ENCODE results near the gene PHOX2B. TPM values are rescaled to one million over a fixed set of nuclear protein-coding genes. Genes with fewer than 3 reads are reported as not detected.

Gene PHOX2B
- total RNA-seq, 2 donors from 2014 or later = not detected

DNA sequence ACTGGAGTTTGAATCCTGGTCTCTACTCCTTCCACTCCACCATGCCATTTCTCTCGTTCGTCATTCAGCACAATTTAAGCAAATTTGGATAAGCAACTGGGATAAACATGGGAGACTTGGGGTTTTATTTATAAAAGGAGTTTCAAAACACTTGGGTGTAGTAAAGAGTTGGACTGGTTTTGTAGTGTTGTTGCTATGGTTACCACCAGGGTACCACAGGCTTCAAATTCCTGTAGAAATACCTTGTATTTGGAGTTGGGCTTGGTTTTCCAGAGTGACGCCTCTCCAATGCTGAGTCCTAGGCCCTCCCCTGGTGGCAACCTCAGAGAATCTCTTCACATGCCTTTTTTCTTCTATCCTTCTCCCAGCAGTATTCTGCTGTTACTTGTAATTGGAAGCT, 27.9 kb upstream of the PHOX2B start:
- TF ChIP-seq, protein P1, sequence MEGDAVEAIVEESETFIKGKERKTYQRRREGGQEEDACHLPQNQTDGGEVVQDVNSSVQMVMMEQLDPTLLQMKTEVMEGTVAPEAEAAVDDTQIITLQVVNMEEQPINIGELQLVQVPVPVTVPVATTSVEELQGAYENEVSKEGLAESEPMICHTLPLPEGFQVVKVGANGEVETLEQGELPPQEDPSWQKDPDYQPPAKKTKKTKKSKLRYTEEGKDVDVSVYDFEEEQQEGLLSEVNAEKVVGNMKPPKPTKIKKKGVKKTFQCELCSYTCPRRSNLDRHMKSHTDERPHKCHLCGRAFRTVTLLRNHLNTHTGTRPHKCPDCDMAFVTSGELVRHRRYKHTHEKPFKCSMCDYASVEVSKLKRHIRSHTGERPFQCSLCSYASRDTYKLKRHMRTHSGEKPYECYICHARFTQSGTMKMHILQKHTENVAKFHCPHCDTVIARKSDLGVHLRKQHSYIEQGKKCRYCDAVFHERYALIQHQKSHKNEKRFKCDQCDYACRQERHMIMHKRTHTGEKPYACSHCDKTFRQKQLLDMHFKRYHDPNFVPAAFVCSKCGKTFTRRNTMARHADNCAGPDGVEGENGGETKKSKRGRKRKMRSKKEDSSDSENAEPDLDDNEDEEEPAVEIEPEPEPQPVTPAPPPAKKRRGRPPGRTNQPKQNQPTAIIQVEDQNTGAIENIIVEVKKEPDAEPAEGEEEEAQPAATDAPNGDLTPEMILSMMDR (conservative IDR thresholded peaks at IDR 0.05) = no peak
- no peak overlapping the region for H3K27ac ChIP-seq (ENCODE audit: low read depth, low read length)
- no peaks in the 10 kb centered on the region for H3K9me3 Mint-ChIP-seq
- peaks cover 40% of the 10 kb centered on the region for H3K27me3 Mint-ChIP-seq (ENCODE audit: insufficient read depth)
- no peaks in the 10 kb centered on the region for H3K36me3 Mint-ChIP-seq (ENCODE audit: low read depth)
- H3K4me1 ChIP-seq (ENCODE audit: control insufficient read depth, insufficient read depth, low read length) = no peaks in the 10 kb centered on the region
- no peaks in the 10 kb centered on the region for H3K4me1 Mint-ChIP-seq
- no peak overlapping the region for H3K27ac Mint-ChIP-seq
- no peak overlapping the region for H3K9ac ChIP-seq (ENCODE audit: extremely low read depth, low read length, poor library complexity, severe bottlenecking)
- no peaks in the 10 kb centered on the region for H3K9me3 ChIP-seq (ENCODE audit: control insufficient read depth, low read length)
- no peak overlapping the region for H3K4me3 Mint-ChIP-seq
- H3K4me3 ChIP-seq (ENCODE audit: low read length) = no peak overlapping the region
- no peaks in the 10 kb centered on the region for H3K36me3 ChIP-seq (ENCODE audit: control insufficient read depth, insufficient read depth, low read length)
- peaks cover 26% of the 10 kb centered on the region for H3K27me3 ChIP-seq (ENCODE audit: control insufficient read depth, insufficient read depth, low read length, poor library complexity, severe bottlenecking)
- 83 to 96% methylated on average over 1 to 3 of the region's 3 CpGs for WGBS, 2 experiments (ENCODE audit: insufficient coverage in 1 of 2, insufficient read length in 1 of 2)
- no peak for DNase-seq

DNA sequence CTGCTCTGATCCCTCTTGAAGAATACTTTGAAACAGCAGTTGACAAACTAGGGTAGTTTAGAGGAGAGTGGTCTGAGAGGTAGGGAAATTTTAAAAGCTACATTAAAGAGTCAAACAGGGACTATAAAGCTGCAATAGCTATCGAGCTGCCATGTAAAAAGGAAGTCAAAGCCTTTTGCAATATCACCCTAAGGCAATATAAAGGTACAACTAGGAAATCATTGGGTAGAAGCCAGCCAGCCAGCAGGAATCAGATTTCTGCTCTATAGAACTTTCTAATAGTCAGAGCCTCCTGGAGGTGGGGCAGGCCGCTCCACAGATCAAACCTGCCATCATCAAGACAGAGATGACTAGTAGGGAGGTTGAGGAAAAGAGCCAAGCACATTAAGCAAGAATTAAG, 15.2 kb upstream of the PHOX2B start:
- peaks cover 80% of the 10 kb centered on the region for H3K27me3 Mint-ChIP-seq (ENCODE audit: insufficient read depth)
- Histone ChIP-seq H3K27ac (ENCODE audit: low read depth, low read length) (no peak overlapping the region), H3K4me3 (ENCODE audit: low read length) (no peak overlapping the region), H3K9me3 (ENCODE audit: control insufficient read depth, low read length) (no peaks in the 10 kb centered on the region), H3K4me1 (ENCODE audit: control insufficient read depth, insufficient read depth, low read length) (no peaks in the 10 kb centered on the region), H3K9ac (ENCODE audit: extremely low read depth, low read length, poor library complexity, severe bottlenecking) (no peak overlapping the region), H3K27me3 (ENCODE audit: control insufficient read depth, insufficient read depth, low read length, poor library complexity, severe bottlenecking) (peaks cover 75% of the 10 kb centered on the region), H3K36me3 (ENCODE audit: control insufficient read depth, insufficient read depth, low read length) (no peaks in the 10 kb centered on the region)
- TF ChIP-seq, protein P1 (conservative IDR thresholded peaks at IDR 0.05) = no peak
- no peak for DNase-seq
- no peaks in the 10 kb centered on the region for H3K9me3 Mint-ChIP-seq
- H3K4me3 Mint-ChIP-seq = no peak overlapping the region
- 82% methylated on average over 2 of the region's 2 CpGs for WGBS, 2 experiments (ENCODE audit: insufficient coverage in 1 of 2, insufficient read length in 1 of 2)
- H3K27ac Mint-ChIP-seq = no peak overlapping the region
- H3K4me1 Mint-ChIP-seq = no peaks in the 10 kb centered on the region
- H3K36me3 Mint-ChIP-seq (ENCODE audit: low read depth) = no peaks in the 10 kb centered on the region

DNA sequence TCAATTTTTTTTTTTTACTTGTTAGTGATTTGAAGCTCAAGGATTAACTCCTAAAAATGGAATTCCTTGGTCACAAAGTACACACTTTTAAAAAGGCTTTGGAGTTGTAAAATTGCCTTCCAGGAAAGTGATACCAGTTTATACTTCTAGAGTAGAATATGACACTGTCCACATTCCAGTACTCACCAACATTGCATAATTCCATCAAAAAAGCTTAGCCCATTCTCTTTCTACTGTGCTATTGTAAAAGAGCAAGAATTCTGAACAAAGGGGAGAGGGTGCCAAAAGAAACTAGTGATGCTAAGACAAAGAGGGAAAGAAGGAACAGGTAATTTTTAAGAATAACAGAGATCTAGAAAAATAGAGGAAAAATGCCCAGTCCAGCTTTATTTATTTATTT, 10.4 kb upstream of the PHOX2B start:
- H3K27me3 ChIP-seq (ENCODE audit: control insufficient read depth, insufficient read depth, low read length, poor library complexity, severe bottlenecking) = peaks cover 83% of the 10 kb centered on the region
- no peak for DNase-seq
- Mint-ChIP-seq H3K27ac (no peak overlapping the region), H3K27me3 (ENCODE audit: insufficient read depth) (peaks cover 85% of the 10 kb centered on the region), H3K4me1 (no peaks in the 10 kb centered on the region), H3K4me3 (no peak overlapping the region), H3K9me3 (no peaks in the 10 kb centered on the region), H3K36me3 (ENCODE audit: low read depth) (no peaks in the 10 kb centered on the region)
- TF ChIP-seq, protein P1 (conservative IDR thresholded peaks at IDR 0.05) = no peak
- H3K4me3 ChIP-seq (ENCODE audit: low read length) = no peak overlapping the region
- H3K9me3 ChIP-seq (ENCODE audit: control insufficient read depth, low read length) = no peaks in the 10 kb centered on the region
- H3K9ac ChIP-seq (ENCODE audit: extremely low read depth, low read length, poor library complexity, severe bottlenecking) = no peak overlapping the region
- H3K4me1 ChIP-seq (ENCODE audit: control insufficient read depth, insufficient read depth, low read length) = no peaks in the 10 kb centered on the region
- no peaks in the 10 kb centered on the region for H3K36me3 ChIP-seq (ENCODE audit: control insufficient read depth, insufficient read depth, low read length)
- H3K27ac ChIP-seq (ENCODE audit: low read depth, low read length) = no peak overlapping the region
